Mesodermal cell (in vitro differentiated cells): ENCODE results near the gene CHAT.

ENCODE experiments used
- H3K27ac ChIP-seq: 2 replicates; pipeline ENCODE4 v1.7.0; 2013; ENCODE audit warnings: mild to moderate bottlenecking, low read depth, low read length, moderate library complexity; ENCODE audit not compliant: severe bottlenecking
- H3K36me3 ChIP-seq: 2 replicates; pipeline ENCODE4 v1.7.1; 2013; ENCODE audit warnings: mild to moderate bottlenecking, low read length, moderate library complexity; ENCODE audit not compliant: control insufficient read depth, insufficient read depth
- H3K4me1 ChIP-seq: one replicate; pipeline ENCODE4 v1.7.1; 2013; ENCODE audit warnings: mild to moderate bottlenecking, low read length; ENCODE audit not compliant: insufficient read depth, control insufficient read depth, poor library complexity, severe bottlenecking
- H3K4me3 ChIP-seq: 2 replicates; pipeline ENCODE4 v1.7.0; 2013; ENCODE audit warnings: low read length, control low read depth, mild to moderate bottlenecking; ENCODE audit not compliant: insufficient read depth, poor library complexity, severe bottlenecking; ENCODE audit errors: extremely low read depth
- H3K9me3 ChIP-seq: 2 replicates; pipeline ENCODE4 v1.7.1; 2013; ENCODE audit warnings: mild to moderate bottlenecking, low read length, moderate library complexity; ENCODE audit not compliant: control insufficient read depth
- WGBS, 2 experiments: methylation state at CpG; one replicate each; pipeline ENCODE4 v1.1.5; 2013; ENCODE audit warnings: missing lambda C conversion rate in 2 of 2; ENCODE audit not compliant: insufficient coverage in 2 of 2; 5-methylcytosine and 5-hydroxymethylcytosine counted together

CHAT gene

GRCh38 chr10:49690698-49691356 is 77.0 kb downstream of the CHAT start:
- H3K9me3 ChIP-seq: peaks cover 7% of the 10 kb centered on the region
- H3K4me1 ChIP-seq: no peaks in the 10 kb centered on the region
- H3K27ac ChIP-seq: no peak overlapping the region
- H3K36me3 ChIP-seq: no peaks in the 10 kb centered on the region
- WGBS, 2 experiments: 13 to 19% methylated on average over 6 to 7 of the region's 12 CpGs
- H3K4me3 ChIP-seq: no peak overlapping the region

- Histone ChIP-seq H3K9me3 (peaks cover 7% of the 10 kb centered on the region), H3K4me3 (no peak overlapping the region), H3K4me1 (no peaks in the 10 kb centered on the region), H3K36me3 (no peaks in the 10 kb centered on the region), H3K27ac (no peak overlapping the region)
- 67 to 85% methylated on average over 5 of the region's 9 CpGs for WGBS, 2 experiments
Measured at GRCh38 chr10:49691588-49691987, 77.8 kb downstream of the CHAT start.

DNA sequence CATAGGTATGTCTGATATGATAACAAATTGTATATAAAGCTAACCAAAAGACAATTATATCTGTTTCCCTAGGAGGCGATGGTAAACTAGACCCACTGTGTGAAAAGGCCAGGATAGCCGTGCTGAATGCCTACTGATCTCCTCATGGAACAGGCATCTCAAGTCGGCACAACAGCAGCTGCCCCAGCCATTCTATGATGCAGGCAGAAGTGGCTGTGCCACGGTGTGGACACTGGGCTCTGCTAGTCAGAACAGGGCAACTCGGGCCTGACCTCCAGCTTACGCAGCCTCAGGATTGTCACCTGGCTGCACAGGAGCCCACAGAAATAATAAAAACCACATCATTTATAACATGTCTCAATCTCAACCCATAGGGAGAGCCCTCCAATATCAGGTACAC is 80.6 kb downstream of the CHAT start:
- Histone ChIP-seq H3K27ac (no peak overlapping the region), H3K4me3 (no peak overlapping the region), H3K36me3 (no peaks in the 10 kb centered on the region), H3K4me1 (no peaks in the 10 kb centered on the region), H3K9me3 (no peaks in the 10 kb centered on the region)
- 86 to 91% methylated on average over 6 of the region's 6 CpGs for WGBS, 2 experiments

DNA sequence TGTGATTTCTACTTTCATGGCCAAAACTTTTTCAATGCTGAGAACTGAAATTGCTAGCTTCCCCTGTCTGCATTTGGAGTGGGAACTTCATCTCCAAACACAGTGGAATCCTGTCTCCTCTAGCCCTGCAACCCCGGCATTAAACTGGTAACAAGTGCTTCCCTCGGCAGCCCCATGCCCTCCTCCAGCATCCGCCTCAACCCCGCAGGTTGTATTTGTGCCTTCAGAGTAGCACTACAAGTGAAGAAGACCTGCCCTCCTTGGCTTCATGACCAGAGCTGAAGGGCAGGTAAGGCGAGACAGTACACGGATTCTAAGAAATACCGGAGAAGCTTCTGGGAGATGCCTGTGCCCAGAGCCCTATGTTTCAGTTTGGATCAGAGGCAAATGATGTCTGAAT is 82.5 kb downstream of the CHAT start:
- WGBS, 2 experiments: 84 to 86% methylated on average over 4 to 7 of the region's 7 CpGs
- no peaks in the 10 kb centered on the region for H3K4me1 ChIP-seq
- H3K4me3 ChIP-seq: no peak overlapping the region
- no peak overlapping the region for H3K27ac ChIP-seq
- H3K36me3 ChIP-seq: no peaks in the 10 kb centered on the region
- H3K9me3 ChIP-seq: no peaks in the 10 kb centered on the region

GRCh38 chr10:49698679-49699078 is 84.8 kb downstream of the CHAT start:
- Histone ChIP-seq H3K4me1 (no peaks in the 10 kb centered on the region), H3K4me3 (no peak overlapping the region), H3K9me3 (no peaks in the 10 kb centered on the region), H3K27ac (no peak overlapping the region), H3K36me3 (no peaks in the 10 kb centered on the region)
- WGBS, 2 experiments: 85 to 86% methylated on average over 8 to 9 of the region's 9 CpGs

DNA sequence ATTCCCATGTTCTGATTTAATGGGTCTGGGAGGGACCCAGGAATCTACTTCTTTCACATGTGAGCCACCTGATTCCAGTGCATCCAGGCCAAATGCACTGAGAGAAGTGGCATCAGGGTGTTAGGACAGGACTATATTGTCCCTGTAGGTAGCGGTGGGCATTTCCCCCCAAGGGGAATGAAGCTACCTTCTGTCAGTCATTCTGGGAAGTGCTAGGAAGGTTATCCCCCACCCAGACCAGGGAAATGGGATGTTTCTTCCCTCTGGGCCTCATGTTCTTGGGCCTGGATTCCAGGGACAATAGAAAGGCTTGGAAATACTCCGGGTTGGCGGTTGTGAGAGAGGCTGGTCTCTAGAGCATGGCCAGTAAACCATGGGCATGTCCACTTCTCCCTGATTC is 86.4 kb downstream of the CHAT start:
- H3K27ac ChIP-seq: no peak overlapping the region
- H3K36me3 ChIP-seq: no peaks in the 10 kb centered on the region
- no peaks in the 10 kb centered on the region for H3K4me1 ChIP-seq
- 100% methylated on average over 1 of the region's 3 CpGs; no CpG with 5 or more reads in 1 of the 2 experiments for WGBS, 2 experiments
- no peak overlapping the region for H3K4me3 ChIP-seq
- no peaks in the 10 kb centered on the region for H3K9me3 ChIP-seq

DNA sequence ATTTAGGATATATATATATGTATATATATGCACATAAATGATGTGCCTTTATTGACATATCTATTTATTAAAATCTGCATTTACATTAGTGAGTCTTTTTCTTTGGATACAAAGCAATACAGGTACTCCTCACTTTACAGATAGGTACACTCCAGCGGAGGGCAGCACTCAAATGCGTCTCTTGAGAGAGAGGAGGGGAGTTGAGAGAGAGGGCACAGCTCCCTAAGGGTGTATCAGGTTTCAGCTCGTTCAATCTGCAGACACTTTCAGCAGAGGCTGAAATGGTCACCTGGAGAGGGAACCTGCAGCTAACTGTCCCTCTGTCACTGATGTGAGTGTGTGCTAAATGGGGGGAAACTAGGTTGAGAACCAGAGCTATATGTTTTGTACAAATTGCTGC is 87.2 kb downstream of the CHAT start:
- WGBS, 2 experiments: 0% methylated on average over 1 of the region's 3 CpGs; no CpG with 5 or more reads in 1 of the 2 experiments
- Histone ChIP-seq H3K27ac (no peak overlapping the region), H3K9me3 (no peaks in the 10 kb centered on the region), H3K4me1 (no peaks in the 10 kb centered on the region), H3K36me3 (no peaks in the 10 kb centered on the region), H3K4me3 (no peak overlapping the region)

DNA sequence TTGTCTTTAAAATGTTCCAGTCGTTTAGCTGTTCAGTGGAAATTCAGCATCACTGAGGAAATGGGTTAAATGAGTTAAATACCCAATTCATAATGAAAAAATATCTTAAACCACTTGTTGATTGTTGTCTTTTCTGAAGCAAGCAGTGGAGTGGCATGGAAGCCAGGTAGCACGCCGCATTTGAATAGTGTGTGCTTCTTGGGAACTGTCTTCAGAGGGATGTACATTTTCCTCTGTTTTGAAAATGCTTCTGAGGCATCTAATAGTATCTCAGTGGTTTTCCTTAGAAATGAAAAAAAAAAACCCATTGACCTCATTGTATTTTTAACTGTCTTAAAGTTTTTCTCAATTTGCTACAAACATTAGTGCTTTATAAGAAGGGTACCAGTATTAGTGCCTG is 93.7 kb downstream of the CHAT start:
- no peak overlapping the region for H3K4me3 ChIP-seq
- no peaks in the 10 kb centered on the region for H3K9me3 ChIP-seq
- no peaks in the 10 kb centered on the region for H3K36me3 ChIP-seq
- WGBS, 2 experiments: 75 to 79% methylated on average over 2 of the region's 3 CpGs
- H3K4me1 ChIP-seq: no peaks in the 10 kb centered on the region
- H3K27ac ChIP-seq: no peak overlapping the region

GRCh38 chr10:49709934-49710333 is 96.1 kb downstream of the CHAT start:
- Histone ChIP-seq H3K9me3 (no peaks in the 10 kb centered on the region), H3K27ac (no peak overlapping the region), H3K4me3 (no peak overlapping the region), H3K36me3 (no peaks in the 10 kb centered on the region), H3K4me1 (no peaks in the 10 kb centered on the region)
- 63 to 95% methylated on average over 4 of the region's 5 CpGs for WGBS, 2 experiments

- H3K27ac ChIP-seq: no peak overlapping the region
- no peaks in the 10 kb centered on the region for H3K4me1 ChIP-seq
- H3K4me3 ChIP-seq: no peak overlapping the region
- WGBS, 2 experiments: 90 to 91% methylated on average over 6 of the region's 6 CpGs
- H3K36me3 ChIP-seq: no peaks in the 10 kb centered on the region
- H3K9me3 ChIP-seq: no peaks in the 10 kb centered on the region
Measured at GRCh38 chr10:49710966-49711365, 97.1 kb downstream of the CHAT start.

- H3K9me3 ChIP-seq: no peaks in the 10 kb centered on the region
- no peaks in the 10 kb centered on the region for H3K36me3 ChIP-seq
- 89% methylated on average over 3 of the region's 8 CpGs; no CpG with 5 or more reads in 1 of the 2 experiments for WGBS, 2 experiments
- no peaks in the 10 kb centered on the region for H3K4me1 ChIP-seq
- no peak overlapping the region for H3K4me3 ChIP-seq
- H3K27ac ChIP-seq: no peak overlapping the region
Measured at GRCh38 chr10:49711481-49711880, 97.6 kb downstream of the CHAT start.
